HCT116 (cell line): Measurements from ENCODE around the gene RNF207. TPM values are rescaled to one million over a fixed set of nuclear protein-coding genes. Genes with fewer than 3 reads are reported as not detected.
A peak's percentile ranks its signal among the peaks of the same experiment; 100 is the strongest.

Experiments used
- ATAC-seq: fragments of 200-7000 bp; cut with Tn5 transposase; 2 replicates; pipeline ENCODE4 v1.9.1; 2020; ENCODE audit warnings: mild to moderate bottlenecking, moderate library complexity
- BruUV-seq: library from RNA; stranded (reverse); fragments of 400-500 nt; replicated peaks from 2 replicates; lab custom pipeline; 2021; lab: Mats Ljungman, UMichigan
- CTCF ChIA-PET: fragments of 300-600 bp; sonication (Branson Sonifier 250); formaldehyde crosslinking; loops from one replicate; lab custom pipeline; 2021; ENCODE audit warnings: antibody characterized with exemption; lab: Charles Lee
- POLR2A ChIA-PET: fragments of 300-600, 350-600 bp; sonication (Branson Sonifier 250); formaldehyde crosslinking; loops from one replicate; lab custom pipeline; 2021; ENCODE audit warnings: antibody characterized with exemption; lab: Charles Lee
- RAD21 ChIA-PET, 2 experiments: fragments of 300-600 bp; sonication (Branson Sonifier 250); formaldehyde crosslinking; loops; one replicate each; lab custom pipeline; 2023; ENCODE audit warnings: low total read pairs in 2 of 2; ENCODE audit not compliant: uncharacterized antibody in 2 of 2, unreplicated experiment in 2 of 2, low non-redundant PET in 1 of 2; lab: Charles Lee
- DNase-seq: peaks from one replicate; pipeline ENCODE4 v3.0.0-alpha.2; 2010; ENCODE audit warnings: low read depth, low spot score
- H2AFZ ChIP-seq: fragments of 200-600 bp; shearing (Covaris generic), sonication (generic); 2 replicates; pipeline ENCODE4 v1.6.1; 2017; ENCODE audit warnings: low read depth, mixed run types, mixed read lengths, antibody characterized with exemption, low read length; ENCODE audit not compliant: poor library complexity, severe bottlenecking
- H3K27ac ChIP-seq: 2 replicates; pipeline ENCODE4 v1.5.1; 2012; ENCODE audit warnings: low read depth, low read length
- H3K27me3 ChIP-seq: fragments of 200-600 bp; sonication (generic); 2 replicates; pipeline ENCODE4 v1.6.1; 2016; ENCODE audit warnings: mixed run types, low read length, mixed read lengths; ENCODE audit not compliant: insufficient read depth
- H3K36me3 ChIP-seq, 2 experiments: fragments of 200-500 bp in 1 of 2; fragments of 200-600 bp in 1 of 2; sonication (Bioruptor generic) in 1 of 2; sonication (generic) in 1 of 2; 2 replicates each; pipeline versions ENCODE4 v1.5.1 to v1.6.1; 2014 to 2016; ENCODE audit warnings: low read length in 2 of 2, inconsistent platforms in 1 of 2, mixed read lengths in 1 of 2, mixed run types in 1 of 2; ENCODE audit not compliant: insufficient read depth in 2 of 2, control insufficient read depth in 1 of 2
- H3K4me1 ChIP-seq, 2 experiments: fragments of 200-600 bp in 1 of 2; sonication (generic) in 1 of 2; 2 replicates each; pipeline versions ENCODE4 v1.5.1 to v1.6.1; 2012 to 2017; ENCODE audit warnings: low read length in 2 of 2, inconsistent platforms in 1 of 2, mild to moderate bottlenecking in 1 of 2, mixed read lengths in 1 of 2, mixed run types in 1 of 2, moderate library complexity in 1 of 2; ENCODE audit not compliant: insufficient read depth in 2 of 2, control insufficient read depth in 1 of 2
- H3K4me2 ChIP-seq: fragments of 200-600 bp; sonication (generic); 2 replicates; pipeline ENCODE4 v1.6.1; 2017; ENCODE audit warnings: mixed run types, low read length, mixed read lengths
- H3K4me3 ChIP-seq, 2 experiments: fragments of 200-600 bp in 1 of 2; sonication (generic) in 1 of 2; replicated peaks in 1 of 2; 2 replicates each; pipeline ENCODE4 v1.5.1; 2011 to 2016; ENCODE audit warnings: low read length in 2 of 2, control low read depth in 1 of 2, low read depth in 1 of 2, mild to moderate bottlenecking in 1 of 2, mixed read lengths in 1 of 2, mixed run types in 1 of 2
- H3K79me2 ChIP-seq: fragments of 200-600 bp; sonication (generic); 2 replicates; pipeline ENCODE4 v1.6.1; 2017; ENCODE audit warnings: mild to moderate bottlenecking, mixed run types, low read length, moderate library complexity, mixed read lengths; ENCODE audit not compliant: insufficient read depth
- H3K9ac ChIP-seq: fragments of 200-600 bp; sonication (generic); 2 replicates; pipeline ENCODE4 v1.6.1; 2016; ENCODE audit warnings: low read length, mixed read lengths
- H3K9me2 ChIP-seq: fragments of 200-600 bp; sonication (generic), shearing (Covaris generic); 2 replicates; pipeline ENCODE4 v1.6.1; 2017; ENCODE audit warnings: mixed run types, mild to moderate bottlenecking, moderate library complexity; ENCODE audit not compliant: insufficient read depth
- H3K9me3 ChIP-seq, 2 experiments: fragments of 200-500 bp in 1 of 2; fragments of 200-600 bp in 1 of 2; sonication (Bioruptor generic) in 1 of 2; sonication (generic) in 1 of 2; 2 replicates each; pipeline ENCODE4 v1.6.1; 2014 to 2017; ENCODE audit warnings: low read length in 2 of 2, mixed read lengths in 2 of 2, inconsistent platforms in 1 of 2, low read depth in 1 of 2, mild to moderate bottlenecking in 1 of 2, mixed run types in 1 of 2, moderate library complexity in 1 of 2; ENCODE audit not compliant: control insufficient read depth in 1 of 2, insufficient read depth in 1 of 2
- H4K20me1 ChIP-seq: fragments of 200-600 bp; sonication (generic), shearing (Covaris generic); 2 replicates; pipeline ENCODE4 v1.6.1; 2017; ENCODE audit warnings: mixed run types, mild to moderate bottlenecking, moderate library complexity; ENCODE audit not compliant: insufficient read depth
- POLR2A ChIP-seq: IDR thresholded peaks from 2 replicates; pipeline ENCODE4 v1.7.0; 2011; ENCODE audit warnings: borderline replicate concordance; ENCODE audit not compliant: insufficient read depth, insufficient read length; ENCODE audit errors: extremely low read depth
- POLR2AphosphoS5 ChIP-seq: IDR thresholded peaks from 2 replicates; pipeline ENCODE4 v1.6.1; 2011; ENCODE audit warnings: mild to moderate bottlenecking, low read depth, low read length, moderate library complexity
- SIN3A ChIP-seq: IDR thresholded peaks from 2 replicates; pipeline ENCODE4 v1.6.1; 2012; ENCODE audit warnings: low read depth
- TCF7L2 ChIP-seq: IDR thresholded peaks from 2 replicates; pipeline ENCODE4 v1.7.0; 2011; ENCODE audit warnings: borderline replicate concordance, inconsistent platforms; ENCODE audit not compliant: insufficient read depth, insufficient read length; ENCODE audit errors: extremely low read depth
- YY1 ChIP-seq: IDR thresholded peaks from 2 replicates; pipeline ENCODE4 v1.6.1; 2011; ENCODE audit warnings: low read length, low read depth, moderate library complexity, mild to moderate bottlenecking; ENCODE audit not compliant: insufficient replicate concordance; ENCODE audit errors: extremely low read depth
- ZBTB33 ChIP-seq: IDR thresholded peaks from 2 replicates; pipeline ENCODE4 v1.6.1; 2011; ENCODE audit warnings: mild to moderate bottlenecking, low read length, moderate library complexity; ENCODE audit not compliant: insufficient replicate concordance; ENCODE audit errors: extremely low read depth
- ZFX ChIP-seq: fragments of 450-650 bp; IDR thresholded peaks from 2 replicates; pipeline ENCODE4 v1.6.1; 2017
- ZNF274 ChIP-seq: fragments of 200-500 bp; sonication (Bioruptor generic); IDR thresholded peaks from 2 replicates; pipeline ENCODE4 v1.6.1; 2014; ENCODE audit warnings: mild to moderate bottlenecking, low read depth, low read length, inconsistent platforms
- intact Hi-C: fragments of 100-400 bp; cut with micrococcal nuclease; formaldehyde crosslinking; loops from 2 replicates; pipeline ENCODE4 v1.10.0; 2022
- total RNA-seq: library from RNA; stranded (reverse); gene quantifications from one replicate; pipeline ENCODE4 v1.2.1, GENCODE V29; 2021; ENCODE audit not compliant: unreplicated experiment
- TF ChIP-seq, protein P1 (sequence below), 3 experiments: fragments of 200-600 bp in 1 of 3; sonication (generic) in 1 of 3; IDR thresholded peaks in 2 of 3; conservative IDR thresholded peaks in 1 of 3; 2 replicates each; pipeline ENCODE4 v1.5.1; 2012 to 2017; ENCODE audit warnings: low read depth in 2 of 3, low read length in 2 of 3, antibody characterized with exemption in 1 of 3, borderline replicate concordance in 1 of 3, control low read depth in 1 of 3, mild to moderate bottlenecking in 1 of 3, mixed read lengths in 1 of 3, mixed run types in 1 of 3, moderate library complexity in 1 of 3; ENCODE audit not compliant: insufficient read depth in 1 of 3

RNF207 gene
- total RNA-seq, 1 experiment from 2014 or later: 61.2 TPM

DNA sequence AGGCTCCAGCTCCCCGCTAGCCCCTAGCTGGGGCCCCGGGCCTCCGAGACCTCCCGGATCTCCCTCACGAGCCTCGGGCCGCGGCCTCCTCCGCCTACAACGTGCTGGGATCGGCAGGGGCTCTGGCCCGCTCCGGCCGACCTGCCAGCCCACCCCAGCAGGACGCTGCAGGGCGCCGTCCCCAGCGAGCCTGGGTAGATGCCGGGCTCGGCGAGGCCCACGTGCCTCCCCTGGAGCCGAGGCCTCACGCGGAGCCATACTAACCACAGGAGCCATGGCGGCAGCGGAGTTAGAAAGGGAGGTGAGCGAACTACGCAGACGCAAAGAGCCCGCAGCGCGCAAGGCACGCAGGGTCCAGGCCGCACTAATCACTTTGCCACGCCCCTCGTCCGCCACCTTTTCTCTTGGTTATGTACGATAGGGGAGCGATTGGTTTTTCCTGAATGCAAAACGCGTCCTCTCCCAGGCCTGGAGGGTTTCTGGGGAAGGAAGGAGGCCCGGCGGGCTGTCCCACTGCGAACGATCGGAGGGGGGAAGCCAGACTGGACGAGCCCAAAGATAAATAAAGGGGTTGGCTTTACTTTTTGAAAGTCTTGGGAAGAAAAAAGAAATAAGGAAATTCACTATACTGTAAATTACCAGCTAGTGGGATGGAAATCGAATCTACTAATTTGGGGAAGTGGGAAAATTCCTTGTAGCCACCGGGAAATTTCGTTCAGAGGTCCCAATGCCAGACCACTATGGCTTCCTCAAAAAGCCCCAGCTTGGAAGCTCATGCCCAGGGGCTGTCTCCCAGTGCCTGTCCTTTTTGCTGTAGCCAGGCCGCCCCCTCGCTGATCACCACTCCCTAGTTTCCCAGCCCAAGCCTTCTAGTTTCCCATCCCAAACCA is 6.4 kb upstream of the RNF207 start, which contains the start of gene RPL22:
Gene RPL22, minus strand, starts transcription at position 298 of the 890 bp plus-strand sequence. Its CDS starts 22 bp downstream, at position 276.
- Histone ChIP-seq H3K4me3 (peak within 1 kb of the TSS; percentile 82 to 96), H3K4me2 (peak within 1 kb of the TSS; percentile 93), H3K79me2 (peaks cover 49% of the 10 kb centered on the region), H3K9ac (peak within 1 kb of the TSS; percentile 98), H2AFZ (peak within 1 kb of the TSS; percentile 66), H3K9me2 (no peaks in the 10 kb centered on the region), H3K27ac (peak within 1 kb of the TSS; percentile 94), H4K20me1 (no peaks in the 10 kb centered on the region; the same call in 1 of the 2 replicates), H3K27me3 (no peaks in the 10 kb centered on the region), H3K4me1 (peaks cover 22 to 41% of the 10 kb centered on the region in 2 experiments), H3K36me3 (peaks cover 12 to 34% of the 10 kb centered on the region in 2 experiments), H3K9me3 (no peaks in the 10 kb centered on the region)
- DNase-seq (peak; percentile 98), ATAC-seq (peak; percentile 94)
- TSS peak; percentile 93 for BruUV-seq
- ChIA-PET POLR2A (interaction anchor here (1.3 kb wide), 1 partner anchor 21 kb away, joined by 3 read pairs; no protein-coding TSS in a partner anchor), RAD21 (no interaction called here), CTCF (interaction anchor here (0.8 kb wide), 1 partner anchor 14 kb away, joined by 5 read pairs; no protein-coding TSS in a partner anchor)
- intact Hi-C loops: no loop called here
- TF ChIP-seq YY1 (peak; percentile 95), ZFX (peak; percentile 98), TCF7L2 (peak; percentile 82), POLR2AphosphoS5 (peak; percentile 92), ZNF274 (no peak), ZBTB33 (no peak), SIN3A (no peak), POLR2A (peak; percentile 67)
- TF ChIP-seq, protein P1, sequence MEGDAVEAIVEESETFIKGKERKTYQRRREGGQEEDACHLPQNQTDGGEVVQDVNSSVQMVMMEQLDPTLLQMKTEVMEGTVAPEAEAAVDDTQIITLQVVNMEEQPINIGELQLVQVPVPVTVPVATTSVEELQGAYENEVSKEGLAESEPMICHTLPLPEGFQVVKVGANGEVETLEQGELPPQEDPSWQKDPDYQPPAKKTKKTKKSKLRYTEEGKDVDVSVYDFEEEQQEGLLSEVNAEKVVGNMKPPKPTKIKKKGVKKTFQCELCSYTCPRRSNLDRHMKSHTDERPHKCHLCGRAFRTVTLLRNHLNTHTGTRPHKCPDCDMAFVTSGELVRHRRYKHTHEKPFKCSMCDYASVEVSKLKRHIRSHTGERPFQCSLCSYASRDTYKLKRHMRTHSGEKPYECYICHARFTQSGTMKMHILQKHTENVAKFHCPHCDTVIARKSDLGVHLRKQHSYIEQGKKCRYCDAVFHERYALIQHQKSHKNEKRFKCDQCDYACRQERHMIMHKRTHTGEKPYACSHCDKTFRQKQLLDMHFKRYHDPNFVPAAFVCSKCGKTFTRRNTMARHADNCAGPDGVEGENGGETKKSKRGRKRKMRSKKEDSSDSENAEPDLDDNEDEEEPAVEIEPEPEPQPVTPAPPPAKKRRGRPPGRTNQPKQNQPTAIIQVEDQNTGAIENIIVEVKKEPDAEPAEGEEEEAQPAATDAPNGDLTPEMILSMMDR (IDR thresholded peaks at IDR 0.05 in 2 of 3, conservative IDR thresholded peaks at IDR 0.05 in 1 of 3; ENCODE audit: borderline replicate concordance in 1 of 3, insufficient read depth in 1 of 3, low read depth in 2 of 3, low read length in 2 of 3): no peak
